ENCODE data around the gene POU2F2. TPM values are rescaled to one million over a fixed set of nuclear protein-coding genes. Genes with fewer than 3 reads are reported as not detected.

Gene POU2F2
- total RNA-seq, 1 experiment from 2014 or later = 0.69 TPM

DNA sequence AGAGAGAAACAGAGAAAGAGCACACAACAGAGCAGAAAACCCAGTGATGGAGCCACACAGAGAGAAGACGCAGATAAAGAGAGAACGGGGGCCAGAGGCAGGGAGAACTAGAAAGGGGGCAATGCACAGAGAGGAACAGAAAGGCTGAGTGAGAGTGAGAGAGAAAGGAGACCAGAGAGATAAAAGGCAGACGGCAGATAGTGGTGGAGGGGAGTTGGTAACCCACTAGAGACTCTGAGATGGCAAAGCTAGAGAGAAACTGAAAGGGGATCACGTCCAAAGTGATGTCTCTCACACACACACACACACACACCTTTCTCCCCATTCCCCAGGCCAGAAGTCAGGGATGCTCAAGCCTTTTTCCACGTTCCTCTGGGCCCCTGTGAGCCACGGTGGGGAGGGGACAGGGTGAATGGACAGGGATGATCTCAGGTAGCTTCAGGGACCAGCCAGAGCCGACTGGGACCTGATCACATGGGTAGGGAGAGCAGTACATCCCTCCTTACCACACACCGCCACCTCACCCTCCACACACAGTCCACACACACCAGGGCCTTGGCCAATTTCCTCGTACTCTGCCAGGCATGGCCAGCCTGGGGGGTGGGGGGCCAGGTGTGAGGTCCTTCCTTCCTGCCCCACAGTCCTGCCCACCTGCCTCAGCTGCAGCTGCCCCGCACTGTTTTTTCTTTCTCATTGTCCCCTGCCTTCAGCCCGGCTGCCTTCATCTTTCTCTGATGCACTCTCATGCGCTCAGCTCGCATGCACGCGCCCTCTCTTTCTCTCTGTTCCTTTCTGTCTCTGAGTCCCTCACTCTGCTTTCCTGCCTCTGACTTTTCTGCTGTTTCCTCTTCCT, 22.5 kb upstream of the POU2F2 start:
- no peak for DNase-seq (ENCODE audit: low read depth)

DNA sequence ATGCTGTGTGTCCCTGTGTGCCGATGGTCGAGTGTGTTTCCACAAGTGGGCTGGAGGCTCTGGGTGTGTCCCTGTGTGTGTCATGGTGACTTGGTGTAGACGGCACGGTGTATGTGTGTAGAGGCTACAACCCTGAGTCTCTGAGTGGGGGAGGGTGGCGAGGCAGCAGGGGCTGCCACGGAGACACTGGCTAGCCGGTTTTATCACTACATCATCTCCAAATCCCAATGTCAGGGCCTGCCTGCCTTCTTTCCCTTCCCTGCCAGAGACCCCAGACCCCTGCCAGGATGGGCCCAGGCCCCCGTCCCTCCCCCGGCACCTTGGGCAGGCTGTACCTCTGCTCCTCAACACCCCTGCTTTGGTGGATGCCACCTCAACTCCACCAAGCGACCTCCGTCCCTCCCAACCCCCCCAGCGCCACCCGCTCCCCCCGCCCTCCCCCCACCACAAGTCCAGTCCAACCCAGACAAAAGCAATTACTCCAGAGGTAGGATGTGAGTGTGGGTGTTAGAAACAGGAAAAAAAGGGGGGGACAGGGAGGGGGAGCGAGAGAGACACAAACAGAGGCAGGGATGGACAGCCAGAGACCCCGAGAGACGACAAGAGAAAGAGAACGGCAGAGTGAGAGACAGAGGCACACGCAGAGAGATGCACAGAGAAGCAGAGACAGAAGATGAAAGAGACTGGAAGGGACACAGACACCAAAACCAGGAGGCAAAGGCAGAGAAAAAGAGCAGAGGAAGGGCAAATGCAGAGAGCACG, 21.6 kb upstream of the POU2F2 start:
- no peak for DNase-seq (ENCODE audit: low read depth)

DNA sequence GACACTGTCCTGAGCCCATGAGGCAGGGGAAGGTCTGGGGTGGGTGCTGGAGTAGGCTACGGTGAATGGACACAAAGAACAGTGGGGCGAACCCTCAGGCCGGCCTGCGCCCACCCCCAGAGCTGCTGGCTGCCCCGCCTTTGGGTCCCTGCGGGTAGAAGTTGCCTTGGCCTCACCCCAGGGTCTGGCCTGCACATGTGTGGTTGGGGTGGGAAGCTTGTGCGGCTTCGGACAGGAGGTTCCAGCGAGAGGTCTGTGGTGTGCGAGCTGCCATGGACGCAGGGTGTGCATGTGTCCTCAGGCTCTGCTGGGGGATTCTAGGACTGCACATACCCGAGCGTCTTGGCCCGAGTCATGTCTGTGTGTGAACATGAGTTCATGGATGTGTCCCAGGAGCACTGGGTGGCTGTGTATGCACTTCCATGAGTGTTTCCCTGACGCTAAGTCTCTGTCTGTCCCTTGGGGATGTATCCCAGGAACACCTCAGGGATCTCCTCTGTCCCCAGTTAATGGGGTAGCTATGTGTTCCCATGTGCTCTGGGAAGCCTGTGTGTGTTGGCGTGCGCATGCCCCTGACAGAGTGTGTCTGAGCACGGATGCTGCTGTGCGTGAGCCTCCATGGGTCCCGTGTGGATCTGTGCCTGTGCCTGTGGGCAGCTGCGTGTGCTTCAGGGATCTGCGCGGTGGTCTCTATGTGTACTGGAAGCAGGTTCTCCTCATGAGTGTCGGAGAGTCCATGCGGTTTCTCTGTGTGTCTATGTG, 20.8 kb upstream of the POU2F2 start:
- no peak for DNase-seq (ENCODE audit: low read depth)

DNA sequence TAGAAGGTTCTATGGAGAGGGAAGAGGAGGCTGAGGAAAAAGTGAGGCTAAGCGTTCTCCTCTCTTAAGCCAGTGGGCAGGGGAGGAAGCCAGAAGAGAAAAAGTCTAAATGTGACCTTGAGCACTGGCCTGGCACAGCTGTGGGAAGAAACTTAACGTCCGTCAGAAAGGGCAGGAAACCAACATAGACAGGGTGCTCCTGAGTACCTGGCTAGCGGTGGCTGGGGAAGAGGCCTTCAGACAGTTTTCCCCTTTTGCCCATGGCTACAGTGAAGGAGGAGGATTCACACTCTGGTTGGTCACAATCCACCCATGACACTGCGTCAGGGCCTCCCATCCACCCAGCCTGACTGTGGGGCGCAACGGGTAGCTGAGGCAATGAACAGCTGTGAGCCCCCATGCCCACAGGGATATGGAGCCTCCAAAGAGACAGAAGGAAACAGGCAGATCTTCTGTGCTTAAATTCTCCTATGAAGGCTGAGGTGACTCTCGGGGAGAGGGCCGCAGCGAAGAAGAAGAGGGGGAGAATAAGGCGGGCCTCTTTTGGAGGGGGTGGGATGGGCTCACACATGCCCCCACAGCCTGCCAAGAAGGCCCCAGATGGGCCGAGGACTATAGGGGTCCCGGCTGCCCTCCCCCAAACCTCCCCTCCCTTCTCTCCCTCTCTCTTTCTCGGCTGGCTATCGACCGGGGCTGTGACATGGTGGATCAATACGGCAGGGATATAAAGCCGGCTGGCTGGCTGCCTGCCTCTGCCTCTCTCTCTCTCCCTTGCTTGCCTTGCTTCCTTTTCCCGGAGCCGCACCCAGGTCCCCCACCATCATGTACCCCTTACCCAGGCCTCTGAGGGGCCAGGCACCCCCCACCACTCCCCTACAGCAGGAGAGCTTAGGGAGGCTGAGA, 19.8 kb upstream of the POU2F2 start:
- DNase-seq (ENCODE audit: low read depth) = no peak

DNA sequence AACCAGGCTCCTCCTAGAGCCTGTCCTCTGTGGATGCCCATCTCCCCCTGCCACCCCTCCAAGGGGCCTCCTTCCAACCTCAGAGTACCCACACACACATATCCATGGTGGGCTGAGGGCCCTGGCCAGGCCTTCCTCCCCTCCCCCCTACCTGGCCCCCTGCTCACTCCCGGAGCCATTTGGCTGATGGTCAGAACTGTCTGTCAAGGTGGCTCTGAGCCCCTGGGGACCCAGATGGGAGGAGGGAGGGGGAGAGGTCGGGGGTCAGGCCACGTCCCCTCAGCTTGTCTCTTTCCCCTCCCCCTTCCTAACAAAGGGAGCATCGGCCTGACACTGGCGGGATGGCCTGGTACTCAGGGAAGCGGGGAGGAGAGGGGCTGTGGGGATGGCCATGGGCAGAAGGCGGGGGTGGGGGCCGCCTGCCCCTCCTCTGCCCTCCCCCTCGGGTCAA, 18.7 kb upstream of the POU2F2 start:
- no peak for DNase-seq (ENCODE audit: low read depth)

DNA sequence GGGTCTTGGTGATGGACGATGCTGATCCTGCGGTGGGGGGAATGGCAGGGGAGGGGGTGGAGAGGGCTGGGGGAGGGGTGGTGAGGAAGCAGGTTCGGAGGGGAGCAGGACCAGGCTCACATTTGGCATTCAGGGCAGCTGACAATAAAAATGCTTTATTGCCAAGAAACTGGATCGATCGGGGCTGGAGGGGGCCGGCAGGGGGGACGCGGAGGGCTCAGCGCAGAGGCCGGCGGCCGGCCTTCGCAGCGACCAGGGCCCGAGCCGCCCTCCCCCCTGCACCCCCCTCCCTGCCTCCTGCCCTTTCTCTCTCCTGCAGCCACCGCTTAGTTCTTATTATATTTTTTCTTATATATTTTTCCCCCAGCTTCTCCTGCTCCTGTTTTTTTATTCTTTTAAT, 18.1 kb upstream of the POU2F2 start:
- DNase-seq (ENCODE audit: low read depth) = no peak

DNA sequence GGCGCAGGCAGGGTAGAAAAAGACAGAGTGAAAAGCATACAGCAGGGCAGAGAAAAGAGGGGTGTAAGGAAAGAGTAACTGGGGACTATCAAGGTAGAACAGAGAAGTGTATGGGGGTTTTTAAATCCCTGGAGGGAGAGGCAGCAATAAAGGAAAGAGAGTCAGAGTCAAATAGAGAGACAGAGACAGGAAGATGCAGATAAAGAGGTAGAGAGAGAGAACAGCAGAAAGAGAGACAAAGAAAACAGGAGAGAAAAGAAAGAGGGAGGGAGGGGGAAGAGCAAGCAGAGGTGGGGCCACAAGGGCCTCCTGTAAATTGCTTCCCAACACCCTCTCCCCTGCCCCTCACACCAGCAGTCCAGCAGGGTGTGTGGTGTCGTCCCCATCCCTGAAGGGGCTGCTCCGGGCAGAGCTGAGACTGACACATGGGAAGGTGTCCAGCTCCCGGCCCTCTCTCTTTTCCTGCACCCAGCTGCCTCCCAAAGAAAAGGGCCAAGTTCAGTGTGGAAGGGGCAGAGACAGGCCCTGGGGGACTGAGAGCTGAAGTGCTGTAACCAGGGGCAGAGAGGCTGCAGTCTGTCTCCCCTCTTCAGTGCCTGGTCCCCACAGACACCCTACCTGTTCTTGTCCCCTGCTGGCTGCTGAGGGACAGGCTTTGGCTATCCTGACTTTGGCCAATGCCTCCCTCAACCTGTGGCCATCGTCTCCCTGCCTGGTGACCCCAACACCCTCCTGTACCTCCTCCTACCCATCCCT, 17.4 kb upstream of the POU2F2 start:
- no peak for DNase-seq (ENCODE audit: low read depth)

DNA sequence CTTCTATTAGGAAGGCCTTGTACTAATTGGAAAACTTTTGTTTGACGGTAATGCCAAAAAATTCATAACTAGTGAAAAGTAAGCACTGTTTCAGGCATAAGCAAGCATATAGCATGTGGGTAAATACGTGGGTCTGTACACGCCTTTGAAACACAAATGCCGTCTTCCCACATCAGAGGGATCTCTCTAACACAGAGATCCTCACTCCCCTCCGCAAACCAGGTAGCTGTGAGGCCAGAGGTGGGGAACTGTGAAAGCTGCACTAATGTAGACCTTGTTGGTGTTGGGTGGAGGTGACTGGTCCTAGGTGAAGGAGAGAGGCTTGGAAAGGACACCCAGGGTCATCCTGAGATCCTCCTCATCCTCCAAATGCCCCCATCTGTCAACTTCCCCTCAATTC, 16.0 kb upstream of the POU2F2 start:
- no peak for DNase-seq (ENCODE audit: low read depth)

DNA sequence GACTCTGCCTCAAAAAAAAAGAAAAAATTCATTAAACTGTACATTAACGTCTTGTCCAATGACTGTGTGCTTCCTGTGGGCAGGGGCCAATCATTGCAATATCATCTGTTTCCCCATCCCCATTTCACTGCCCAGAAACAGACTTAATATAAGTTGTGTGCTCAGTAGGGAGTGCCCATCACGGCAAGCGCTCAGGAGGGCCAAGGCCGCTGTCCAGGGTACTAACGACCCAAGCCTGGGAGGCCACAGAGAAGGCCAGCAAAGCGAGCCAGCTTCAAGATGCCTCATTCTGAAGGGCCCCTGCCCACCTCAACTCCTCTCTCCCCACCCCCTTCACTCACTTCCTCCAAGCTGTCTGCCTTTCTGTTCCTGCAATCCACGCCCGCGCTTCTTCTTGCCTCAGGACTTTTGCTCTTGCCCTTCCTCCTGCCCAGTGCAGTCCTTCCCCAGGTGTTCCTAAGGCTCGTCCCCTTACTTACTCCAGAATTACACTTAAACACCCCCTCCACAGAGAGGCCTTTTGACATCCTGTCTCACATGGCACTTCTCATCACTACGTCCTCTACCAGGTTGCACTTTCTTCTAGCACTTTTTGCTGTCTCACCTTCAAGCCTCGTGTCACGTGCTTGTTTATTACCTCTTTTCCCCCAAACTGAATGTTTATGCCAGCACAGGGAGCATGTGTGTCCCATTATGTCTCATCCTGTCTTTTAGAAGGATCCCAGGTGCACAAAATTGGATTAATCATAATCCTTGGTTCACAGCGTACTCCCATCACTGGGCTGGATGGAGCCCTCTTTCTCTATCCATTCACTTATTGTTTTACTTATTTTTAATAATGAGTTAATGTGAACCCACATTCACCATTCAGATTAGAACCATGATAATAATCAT, 11.3 kb upstream of the POU2F2 start:
- DNase-seq (ENCODE audit: low read depth) = peak; percentile 43

DNA sequence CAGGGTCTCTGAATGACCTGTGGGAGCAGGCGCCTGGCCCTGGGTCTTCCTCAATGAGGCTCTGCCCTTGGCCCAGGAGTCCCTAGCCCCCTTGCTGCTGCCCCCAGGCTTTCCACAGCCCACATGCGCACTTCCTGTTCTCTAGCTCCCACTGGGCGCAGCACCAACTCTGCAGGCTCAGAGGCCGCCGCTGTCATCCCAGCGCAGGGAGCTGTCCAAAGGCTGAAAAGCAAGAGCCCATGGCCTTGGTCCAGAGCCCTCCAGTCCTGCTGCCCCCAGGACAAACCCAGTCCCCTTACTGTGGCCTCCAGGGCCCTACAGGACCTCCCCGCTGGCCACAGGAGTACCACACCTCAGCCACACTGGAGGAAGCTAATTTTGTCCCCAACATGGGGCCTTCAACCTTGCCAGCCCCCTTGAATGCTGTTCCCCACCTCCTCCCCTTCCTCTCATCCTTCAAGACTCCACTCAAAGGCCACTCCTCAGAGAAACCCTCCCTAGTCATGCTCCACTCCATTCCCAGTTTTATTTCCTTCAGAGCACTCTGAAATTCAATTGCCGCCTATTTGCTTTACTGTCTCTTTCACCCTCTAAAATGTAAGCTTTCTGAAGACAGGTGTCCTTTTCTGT, 8.0 kb upstream of the POU2F2 start:
- DNase-seq (ENCODE audit: low read depth) = peak; percentile 72

DNA sequence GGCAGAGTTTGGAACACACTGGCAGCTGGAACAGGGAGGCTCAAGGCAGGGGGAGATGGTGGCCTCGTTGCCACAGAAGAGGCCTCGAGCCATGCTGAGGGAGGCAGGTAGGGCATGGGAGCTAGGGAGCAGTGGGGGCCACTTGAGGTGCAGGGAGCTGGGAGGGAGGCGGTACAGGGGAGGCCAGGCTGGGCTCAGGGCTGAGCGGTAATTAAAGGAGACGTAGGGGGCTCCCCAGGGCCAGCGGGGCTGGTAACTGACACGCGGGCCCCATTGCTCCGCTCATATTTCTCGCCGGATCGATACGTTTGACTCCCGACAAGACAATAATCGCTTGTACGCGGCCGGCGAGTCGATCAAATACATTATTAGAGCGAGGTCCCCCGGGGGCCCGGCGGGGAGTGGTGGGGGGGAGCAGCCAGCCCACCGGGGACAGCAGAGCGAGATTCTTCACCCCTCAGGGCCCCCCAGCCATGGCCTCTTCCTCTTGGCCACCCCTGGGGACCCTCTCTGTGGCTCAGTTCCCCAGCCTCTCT, 2.4 kb upstream of the POU2F2 start:
- no peak for DNase-seq (ENCODE audit: low read depth)

DNA sequence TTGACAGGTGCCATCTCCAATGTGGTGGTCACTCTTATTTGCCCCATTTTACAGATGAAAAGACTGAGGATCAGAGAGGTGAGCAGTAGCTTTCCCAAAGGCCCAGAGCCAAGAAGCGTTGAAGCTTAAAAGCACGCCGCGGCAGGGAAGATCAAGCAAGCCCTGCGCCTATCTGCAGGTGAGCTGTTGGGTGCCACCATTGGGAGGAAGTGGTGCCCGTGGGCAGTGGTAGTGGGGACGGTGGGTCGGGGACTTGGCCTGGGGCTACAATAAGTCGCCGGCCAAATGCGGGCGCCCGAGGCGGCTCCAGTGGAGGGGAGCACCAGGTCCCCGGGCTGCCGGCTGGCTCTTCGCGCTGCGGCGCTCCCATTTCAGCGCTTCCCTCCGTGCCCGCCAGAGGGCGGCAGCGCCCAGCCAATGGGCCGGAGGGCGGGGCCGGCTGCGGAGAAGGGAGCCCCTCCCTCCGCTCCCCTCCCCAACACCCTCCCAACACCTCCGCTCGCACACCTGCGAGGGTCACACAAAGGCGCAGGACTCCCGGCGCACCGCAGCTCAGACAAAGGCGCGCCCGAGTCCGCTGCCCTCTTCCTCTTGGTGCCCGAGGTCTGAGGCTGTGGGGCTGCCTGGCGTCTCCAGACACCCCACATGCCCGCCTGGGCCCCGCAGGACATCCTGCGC, 744 bp upstream of the POU2F2 start:
- DNase-seq (ENCODE audit: low read depth) = peak; percentile 72

DNA sequence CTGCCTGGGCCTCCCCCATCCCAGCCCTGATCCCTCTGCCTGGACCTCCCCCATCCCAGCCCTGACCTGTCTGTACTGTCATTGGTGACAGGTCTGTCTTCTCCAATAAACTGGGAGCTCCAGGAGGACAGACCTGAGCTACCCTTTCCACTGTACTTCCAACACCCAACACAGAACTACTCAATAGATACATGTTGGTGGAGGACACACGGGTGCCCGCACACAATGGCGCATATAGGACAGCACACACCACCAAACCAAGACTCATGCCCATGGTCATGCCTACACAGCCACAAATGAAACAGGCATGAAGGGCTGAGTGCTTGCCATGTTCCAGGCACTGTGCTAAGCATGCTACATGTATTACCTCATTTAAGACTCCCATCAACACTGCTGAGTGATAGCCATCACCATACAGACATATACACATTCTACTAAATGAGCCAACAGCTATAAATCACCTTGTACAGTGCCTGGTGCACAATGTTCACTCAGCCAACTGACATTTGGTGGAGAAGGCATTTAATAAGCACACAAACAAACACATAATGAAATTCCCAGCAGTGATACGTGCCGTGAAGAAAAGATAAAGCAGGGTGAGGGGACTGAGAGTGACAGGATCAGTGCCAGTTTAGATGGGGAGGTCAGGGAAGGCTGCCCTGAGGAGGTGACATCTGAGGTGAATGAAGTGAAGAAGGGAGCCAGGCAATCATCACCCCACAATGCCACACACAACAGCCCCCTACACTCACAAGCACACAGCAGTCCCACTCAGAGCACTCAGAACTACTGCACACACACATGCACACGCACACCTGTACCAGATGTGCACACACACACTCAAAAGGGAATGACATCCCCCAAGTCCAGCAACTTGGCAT, 857 bp downstream of the POU2F2 start:
- no peak for DNase-seq (ENCODE audit: low read depth)

DNA sequence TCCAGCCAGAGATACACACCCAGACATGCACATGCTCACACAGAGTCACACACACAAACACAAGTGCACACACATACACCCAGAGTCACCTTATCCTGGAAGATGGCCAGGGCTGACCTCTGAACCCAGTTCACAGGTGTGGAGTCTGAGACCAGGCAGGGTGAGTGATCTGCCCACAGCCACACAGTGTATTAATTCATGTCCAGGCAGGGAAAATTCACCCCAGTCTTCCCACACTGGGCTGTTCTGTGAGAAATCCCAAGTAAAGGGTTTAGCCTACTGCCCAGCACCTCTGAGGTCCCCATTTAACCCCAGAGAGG, 2.0 kb downstream of the POU2F2 start:
- no peak for DNase-seq (ENCODE audit: low read depth)

DNA sequence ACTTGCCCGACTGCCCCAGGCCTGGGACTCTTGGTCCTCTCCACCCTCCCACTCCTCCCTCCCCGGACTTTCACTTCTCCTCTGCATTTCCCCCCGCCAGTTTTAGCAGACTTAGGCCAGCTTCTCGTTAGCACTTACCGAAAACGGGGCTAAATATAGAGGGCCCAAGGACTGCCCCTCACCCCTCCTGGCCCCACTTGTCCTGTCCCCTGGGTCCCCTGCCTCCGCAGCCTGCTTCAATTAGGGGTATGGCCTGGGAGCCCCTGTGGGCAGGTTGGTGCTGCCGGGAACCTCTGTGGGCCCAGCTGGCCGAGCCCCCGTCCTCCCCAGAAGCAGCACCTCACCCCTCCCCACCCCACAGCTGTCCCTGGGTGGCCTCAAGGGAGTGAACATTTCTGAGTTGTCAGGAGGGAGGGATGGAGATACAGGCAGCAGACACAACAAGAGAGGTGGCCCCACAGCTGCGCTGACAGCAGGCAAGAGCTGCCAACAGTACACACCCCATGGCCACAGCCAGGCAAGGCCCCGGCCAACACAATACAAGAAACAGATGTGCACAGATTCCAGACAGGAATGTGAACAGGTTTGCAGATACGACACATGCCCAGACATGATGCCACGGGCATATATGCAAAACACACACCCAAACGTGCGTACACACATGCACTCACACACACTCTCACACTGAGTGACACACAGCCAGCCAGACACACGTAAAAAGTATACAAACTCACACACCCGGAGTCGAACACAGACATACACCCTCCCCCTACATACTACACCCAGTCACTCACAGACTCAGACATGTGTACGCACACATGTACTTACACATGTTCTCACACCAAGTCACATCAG, 2.6 kb downstream of the POU2F2 start:
- peak; percentile 40 for DNase-seq (ENCODE audit: low read depth)

DNA sequence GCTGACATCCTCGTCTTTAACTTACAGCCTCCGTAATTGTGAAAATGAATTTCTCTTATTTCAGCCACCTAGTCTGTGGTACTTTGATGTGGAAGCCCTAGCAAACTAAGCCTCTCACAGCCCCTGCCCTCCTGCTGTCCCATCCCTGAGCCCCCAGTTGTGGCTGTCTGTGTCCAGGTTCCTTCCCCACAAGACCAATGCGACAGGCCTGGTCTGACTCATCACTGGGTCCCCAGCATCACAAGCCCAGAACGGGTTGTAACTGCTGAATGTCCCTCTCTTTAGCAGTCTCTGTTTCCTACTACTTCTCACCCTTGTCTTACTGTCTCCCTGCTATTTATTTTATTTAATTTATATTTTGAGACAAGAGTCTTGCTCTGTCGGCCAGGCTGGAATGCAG, 5.7 kb downstream of the POU2F2 start:
- no peak for DNase-seq (ENCODE audit: low read depth)

All from Daoy (cell line).